ENCODE measurements around the gene MGRN1. TPM values are rescaled to one million over a fixed set of nuclear protein-coding genes. Genes with fewer than 3 reads are reported as not detected.

The MGRN1 gene
- total RNA-seq, 1 experiment from 2014 or later: 105 TPM

GRCh38 chr16:4666537-4667202 lies 42.0 kb downstream of the MGRN1 start:
- peaks cover 20% of the 10 kb centered on the region for H3K4me1 Mint-ChIP-seq (ENCODE audit: low read depth, unreplicated experiment)
- no peak for DNase-seq
- intact Hi-C loops (cut with micrococcal nuclease; ENCODE audit: unreplicated experiment): no loop called here
- CTCF ChIA-PET: no interaction called here
- peaks cover 29% of the 10 kb centered on the region for H3K36me3 Mint-ChIP-seq (ENCODE audit: insufficient read depth, unreplicated experiment)
- H3K27ac Mint-ChIP-seq (ENCODE audit: unreplicated experiment): no peak overlapping the region
- no peak overlapping the region for H3K4me3 Mint-ChIP-seq (ENCODE audit: low read depth, unreplicated experiment)
- H3K9me3 Mint-ChIP-seq (ENCODE audit: low read depth, unreplicated experiment): no peaks in the 10 kb centered on the region
- BruUV-seq (replicated peaks): no TSS peak
- H3K27me3 Mint-ChIP-seq (ENCODE audit: unreplicated experiment): no peaks in the 10 kb centered on the region
- no peak for TF ChIP-seq CTCF (IDR thresholded peaks at IDR 0.05; ENCODE audit: unreplicated experiment)

- Mint-ChIP-seq H3K27ac (ENCODE audit: unreplicated experiment) (no peak overlapping the region), H3K4me1 (ENCODE audit: low read depth, unreplicated experiment) (peaks cover 20% of the 10 kb centered on the region), H3K4me3 (ENCODE audit: low read depth, unreplicated experiment) (no peak overlapping the region), H3K36me3 (ENCODE audit: insufficient read depth, unreplicated experiment) (peaks cover 29% of the 10 kb centered on the region), H3K27me3 (ENCODE audit: unreplicated experiment) (no peaks in the 10 kb centered on the region), H3K9me3 (ENCODE audit: low read depth, unreplicated experiment) (no peaks in the 10 kb centered on the region)
- BruUV-seq (replicated peaks): no TSS peak
- DNase-seq: no peak
- CTCF ChIA-PET: no interaction called here
- intact Hi-C loops (cut with micrococcal nuclease; ENCODE audit: unreplicated experiment): no loop called here
- TF ChIP-seq CTCF (IDR thresholded peaks at IDR 0.05; ENCODE audit: unreplicated experiment): no peak
Observed at GRCh38 chr16:4667203-4667963, 42.8 kb downstream of the MGRN1 start.

DNA sequence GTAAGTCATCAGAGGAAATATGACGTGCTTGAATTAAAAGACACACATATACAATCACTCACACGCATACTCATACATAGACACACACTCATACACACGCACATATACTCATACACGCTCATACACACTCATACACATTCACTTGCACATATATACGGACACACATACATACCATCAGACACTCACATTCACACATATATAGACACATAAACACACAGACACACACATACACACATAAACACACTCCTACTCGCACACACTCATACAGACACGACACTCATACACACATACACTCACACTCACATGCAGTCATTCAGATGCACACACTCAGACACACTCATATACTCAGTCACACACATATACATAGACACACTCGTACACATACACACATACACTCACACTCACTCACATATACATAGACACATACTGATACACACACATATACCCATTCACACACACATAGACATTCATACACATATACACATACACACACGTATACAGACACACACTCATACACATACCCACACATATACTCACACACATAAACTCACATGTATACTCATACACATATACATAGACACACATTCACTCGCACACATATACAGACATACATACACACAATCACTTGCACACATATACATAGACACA lies 43.8 kb downstream of the MGRN1 start:
- CTCF ChIA-PET: no interaction called here
- Mint-ChIP-seq H3K4me3 (ENCODE audit: low read depth, unreplicated experiment) (no peak overlapping the region), H3K27ac (ENCODE audit: unreplicated experiment) (no peak overlapping the region), H3K4me1 (ENCODE audit: low read depth, unreplicated experiment) (peaks cover 16% of the 10 kb centered on the region), H3K36me3 (ENCODE audit: insufficient read depth, unreplicated experiment) (peaks cover 21% of the 10 kb centered on the region), H3K9me3 (ENCODE audit: low read depth, unreplicated experiment) (no peaks in the 10 kb centered on the region), H3K27me3 (ENCODE audit: unreplicated experiment) (no peaks in the 10 kb centered on the region)
- intact Hi-C loops (cut with micrococcal nuclease; ENCODE audit: unreplicated experiment): no loop called here
- no TSS peak for BruUV-seq (replicated peaks)
- TF ChIP-seq CTCF (IDR thresholded peaks at IDR 0.05; ENCODE audit: unreplicated experiment): no peak
- no peak for DNase-seq

GRCh38 chr16:4673387-4674046 lies 48.9 kb downstream of the MGRN1 start:
- BruUV-seq (replicated peaks): no TSS peak
- peaks cover 38% of the 10 kb centered on the region for H3K36me3 Mint-ChIP-seq (ENCODE audit: insufficient read depth, unreplicated experiment)
- H3K4me3 Mint-ChIP-seq (ENCODE audit: low read depth, unreplicated experiment): no peak overlapping the region
- intact Hi-C loops (cut with micrococcal nuclease; ENCODE audit: unreplicated experiment): no loop called here
- DNase-seq: no peak
- CTCF ChIA-PET: no interaction called here
- no peaks in the 10 kb centered on the region for H3K9me3 Mint-ChIP-seq (ENCODE audit: low read depth, unreplicated experiment)
- no peak for TF ChIP-seq CTCF (IDR thresholded peaks at IDR 0.05; ENCODE audit: unreplicated experiment)
- H3K4me1 Mint-ChIP-seq (ENCODE audit: low read depth, unreplicated experiment): peaks cover 8% of the 10 kb centered on the region
- H3K27me3 Mint-ChIP-seq (ENCODE audit: unreplicated experiment): no peaks in the 10 kb centered on the region
- H3K27ac Mint-ChIP-seq (ENCODE audit: unreplicated experiment): no peak overlapping the region
